HepG2 (cell line): ENCODE measurements around the gene VRK3. TPM values are rescaled to one million over a fixed set of nuclear protein-coding genes. Genes with fewer than 3 reads are reported as not detected.
"Not testable (repeated sequence)": the region's sequence is repeated elsewhere in the genome, so short reads cannot be mapped to it uniquely, and the experiment has no call there.

ENCODE experiments used
- ATAC-seq: fragments of 200-7000 bp; cut with Tn5 transposase; 3 replicates; pipeline ENCODE4 v1.9.1; 2020; ENCODE audit warnings: mild to moderate bottlenecking, moderate library complexity
- BruUV-seq: library from RNA; stranded (reverse); fragments of 400-500 nt; replicated peaks from 2 replicates; lab custom pipeline; 2021; lab: Mats Ljungman, UMichigan
- CTCF ChIA-PET: fragments of 300-600 bp; formaldehyde crosslinking; extraction: SDS; loops from one replicate; lab custom pipeline; 2021; ENCODE audit warnings: low total read pairs, inconsistent platforms, low intra/inter-chr PET ratio; lab: Yijun Ruan, JAX
- POLR2A ChIA-PET: fragments of 350-600 bp; sonication (Branson Sonifier 250); formaldehyde crosslinking; loops from one replicate; lab custom pipeline; 2020; ENCODE audit warnings: antibody characterized with exemption, inconsistent platforms; lab: Yijun Ruan, JAX
- DNase-seq: peaks from one replicate; pipeline ENCODE4 v3.0.0-alpha.2; 2015; ENCODE audit warnings: low spot score
- FAIRE-seq: peaks from 3 replicates; lab custom pipeline; 2011; peaks lifted over from hg19 to GRCh38; lab: Jason Lieb, UNC
- H2AFZ ChIP-seq: one replicate; pipeline ENCODE4 v1.6.1; 2011; ENCODE audit warnings: low read length, inconsistent platforms
- H3K27ac ChIP-seq: fragments of 300-600 bp; 3 replicates; pipeline ENCODE4 v1.8.0; 2011; ENCODE audit warnings: mixed run types, mild to moderate bottlenecking, mixed read lengths, low read length, inconsistent platforms; ENCODE audit not compliant: insufficient read depth; ENCODE audit errors: extremely low read length
- H3K27me3 ChIP-seq, 2 experiments: fragments of 200-600 bp in 1 of 2; 2 replicates in 1 of 2; 3 replicates in 1 of 2; pipeline versions ENCODE4 v1.6.0 to v1.8.0; 2011; ENCODE audit warnings: low read length in 2 of 2, mild to moderate bottlenecking in 2 of 2, moderate library complexity in 2 of 2, inconsistent platforms in 1 of 2; ENCODE audit not compliant: insufficient read depth in 2 of 2, control insufficient read depth in 1 of 2
- H3K36me3 ChIP-seq, 2 experiments: fragments of 200-600 bp in 1 of 2; replicated peaks in 1 of 2; 2 replicates in 1 of 2; 3 replicates in 1 of 2; pipeline versions ENCODE4 v1.5.1 to v1.8.0; 2011; ENCODE audit warnings: low read length in 2 of 2, inconsistent platforms in 1 of 2; ENCODE audit not compliant: insufficient read depth in 2 of 2, control insufficient read depth in 1 of 2
- H3K4me1 ChIP-seq: 2 replicates; pipeline ENCODE4 v1.5.1; 2012; ENCODE audit warnings: low read length, inconsistent platforms; ENCODE audit not compliant: insufficient read depth
- H3K4me2 ChIP-seq: 2 replicates; pipeline ENCODE4 v1.6.0; 2011; ENCODE audit warnings: low read depth, low read length, inconsistent platforms
- H3K4me3 ChIP-seq, 3 experiments: fragments of 200-600 bp in 1 of 3; sonication (generic), shearing (Covaris generic) in 1 of 3; replicated peaks in 1 of 3; 2 replicates each; pipeline ENCODE4 v1.5.1; 2011 to 2016; ENCODE audit warnings: low read length in 3 of 3, inconsistent platforms in 2 of 3, low read depth in 2 of 3, mild to moderate bottlenecking in 2 of 3, control low read depth in 1 of 3, mixed read lengths in 1 of 3; ENCODE audit not compliant: insufficient read depth in 1 of 3
- H3K79me2 ChIP-seq: one replicate; pipeline ENCODE4 v1.6.1; 2011; ENCODE audit warnings: low read length, inconsistent platforms; ENCODE audit not compliant: insufficient read depth
- H3K9ac ChIP-seq: 2 replicates; pipeline ENCODE4 v1.6.0; 2011; ENCODE audit warnings: mild to moderate bottlenecking, low read depth, low read length, inconsistent platforms; ENCODE audit not compliant: insufficient read depth
- H3K9me3 ChIP-seq: 2 replicates; pipeline ENCODE4 v1.5.1; 2012; ENCODE audit warnings: mild to moderate bottlenecking, low read length
- H4K20me1 ChIP-seq: 2 replicates; pipeline ENCODE4 v1.6.0; 2011; ENCODE audit warnings: inconsistent platforms, mild to moderate bottlenecking, low read length, moderate library complexity; ENCODE audit not compliant: insufficient read depth
- AGO2 ChIP-seq: fragments of 200-400 bp; formaldehyde crosslinking; optimal IDR thresholded peaks from 2 replicates; pipeline ENCODE3; 2017; ENCODE audit warnings: mild to moderate bottlenecking, low read depth, low read length, moderate library complexity
- FOXK2 ChIP-seq: fragments of 450-650 bp; IDR thresholded peaks from 2 replicates; pipeline ENCODE4 v1.6.1; 2016
- WGBS: methylation state at CpG from one replicate; pipeline ENCODE4 v1.1.6; 2017; ENCODE audit warnings: low lambda C conversion rate; 5-methylcytosine and 5-hydroxymethylcytosine counted together
- in situ Hi-C: cut with HindIII; loops from 2 replicates; pipeline ENCODE4 v1.10.0; 2017; ENCODE audit warnings: low pct_unique_long_range_greater_than_20kb; ENCODE audit not compliant: extremely low pct_ligation_motif_present
- intact Hi-C: fragments of 100-400 bp; cut with micrococcal nuclease; formaldehyde crosslinking; loops from one replicate; pipeline ENCODE4 v1.10.0; 2022; ENCODE audit not compliant: unreplicated experiment
- polyA plus RNA-seq, 8 experiments: library from polyadenylated mRNA; depleted of rRNA in 3 of 8; stranded (reverse) in 7 of 8; unstranded in 1 of 8; fragments of >200 nt; fragmentation: Illumina TruSeq in 4 of 8; extraction: Trizol in 4 of 8; gene quantifications; 2 replicates each; pipeline versions ENCODE4 v1.2.1 to v1.2.3, GENCODE V29; 2011 to 2016; ENCODE audit warnings: low read depth in 4 of 8, missing spikeins in 1 of 8, mixed read lengths in 1 of 8; ENCODE audit not compliant: insufficient read depth in 1 of 8
- total RNA-seq, 5 experiments: library from RNA; depleted of rRNA; stranded (reverse); fragments of >200 nt; fragmentation: Illumina TruSeq; extraction: Trizol; gene quantifications; 2 replicates each; pipeline ENCODE4 v1.2.3, GENCODE V29; 2016; ENCODE audit warnings: low read depth in 1 of 5
- TF ChIP-seq, protein P1 (sequence below): IDR thresholded peaks from 2 replicates; pipeline ENCODE4 v1.6.1; 2016; ENCODE audit warnings: low read depth, borderline replicate concordance

Gene VRK3
- total and polyA plus RNA-seq, 2 of the 13 experiments (the other 11 are each of a cell fraction or from before 2014, with no cell fraction given): 23.8 to 28.3 TPM

DNA sequence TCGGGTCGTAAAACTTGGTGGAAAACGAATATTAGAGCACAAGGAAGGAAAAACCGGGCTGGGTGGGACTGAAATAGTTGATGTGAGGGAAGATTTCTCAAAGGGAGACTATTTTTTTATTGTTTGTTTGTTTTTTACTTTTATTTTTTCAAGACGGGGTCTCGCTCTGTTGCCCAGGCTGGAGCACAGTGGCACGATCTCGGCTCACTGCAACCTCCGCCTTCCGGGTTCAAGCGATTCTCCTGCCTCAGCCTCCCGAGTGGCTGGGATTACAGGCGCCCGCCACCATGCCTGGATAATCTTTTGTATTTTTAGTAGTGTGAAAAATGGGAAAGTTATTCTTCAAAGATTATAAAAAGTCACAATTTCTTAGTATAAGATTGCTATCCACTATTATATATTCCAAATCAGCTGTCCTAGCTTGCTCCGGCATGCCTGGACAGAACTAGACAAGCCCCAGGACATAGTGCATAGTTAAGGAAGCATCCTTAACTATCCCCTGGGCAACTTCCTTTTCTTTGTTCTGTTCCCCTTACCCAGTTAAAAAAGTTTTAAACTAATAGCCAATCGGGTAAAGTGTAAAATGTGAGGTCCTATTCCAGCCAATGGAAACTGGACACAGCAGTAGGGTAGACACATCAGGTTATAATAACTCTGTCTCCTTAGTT, 26.2 kb upstream of the VRK3 start:
- H3K9me3 ChIP-seq, ATAC-seq, FAIRE-seq, H3K36me3 ChIP-seq, BruUV-seq, H3K9ac ChIP-seq, DNase-seq, in situ Hi-C loops, intact Hi-C loops, H3K4me2 ChIP-seq, CTCF ChIA-PET, H4K20me1 ChIP-seq, H3K79me2 ChIP-seq, H3K27me3 ChIP-seq, H2AFZ ChIP-seq, H3K4me3 ChIP-seq, POLR2A ChIA-PET, H3K4me1 ChIP-seq, H3K27ac ChIP-seq: not testable (repeated sequence)
- WGBS: 89% methylated on average over 16 of the region's 16 CpGs

DNA sequence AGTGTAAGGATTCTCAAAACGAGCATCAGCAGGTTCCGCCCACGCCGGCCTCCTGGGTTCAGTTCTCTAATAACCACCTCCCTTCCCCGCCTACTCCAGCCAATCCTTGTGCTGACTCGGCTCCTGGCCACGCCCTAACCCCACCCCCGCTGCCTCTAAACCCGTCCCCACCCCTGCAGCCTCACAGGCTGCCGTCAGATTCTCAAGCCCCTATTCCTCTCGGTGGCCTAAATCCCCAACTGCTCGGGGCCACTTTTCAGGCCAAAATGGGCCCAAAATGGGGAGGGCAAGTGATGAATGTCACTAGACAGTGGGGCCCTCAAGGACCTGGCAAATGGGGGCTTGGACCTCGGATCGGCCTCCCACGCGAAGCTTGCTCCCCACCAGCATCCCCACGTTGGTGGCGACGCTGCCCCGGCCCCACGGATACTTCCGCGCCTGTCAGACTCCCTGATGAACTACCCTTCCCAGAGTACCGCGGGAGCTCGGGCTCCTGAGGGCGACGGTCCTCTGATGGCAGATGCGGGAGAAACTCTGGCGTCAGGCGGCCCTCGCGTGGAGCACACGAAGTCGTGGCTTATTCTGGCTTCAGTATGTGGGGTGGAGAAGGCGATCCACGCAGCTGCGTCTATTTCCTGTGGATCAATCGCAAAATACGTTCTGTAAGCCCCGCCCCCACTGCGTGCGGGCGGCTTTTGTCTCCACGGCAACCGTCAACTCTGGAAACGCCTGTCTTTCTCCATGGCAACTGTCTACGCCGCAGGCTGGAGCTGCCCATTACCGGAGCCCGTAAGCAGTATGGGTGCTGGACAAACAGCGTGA, 25.4 kb upstream of the VRK3 start:
- H3K9me3 ChIP-seq: no peaks in the 10 kb centered on the region
- no peaks in the 10 kb centered on the region for H4K20me1 ChIP-seq
- H3K9ac ChIP-seq: no peak overlapping the region
- intact Hi-C loops (no loop called here), in situ Hi-C loops (no loop called here)
- H3K27me3 ChIP-seq: no peaks in the 10 kb centered on the region
- ChIA-PET CTCF (no interaction called here), POLR2A (no interaction called here)
- TF ChIP-seq FOXK2 (no peak), AGO2 (peak; percentile 62)
- TF ChIP-seq, protein P1, sequence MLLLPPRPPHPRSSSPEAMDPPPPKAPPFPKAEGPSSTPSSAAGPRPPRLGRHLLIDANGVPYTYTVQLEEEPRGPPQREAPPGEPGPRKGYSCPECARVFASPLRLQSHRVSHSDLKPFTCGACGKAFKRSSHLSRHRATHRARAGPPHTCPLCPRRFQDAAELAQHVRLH (CRISPR knock-in tag): no peak
- no peak overlapping the region for H3K27ac ChIP-seq
- H3K4me1 ChIP-seq: no peaks in the 10 kb centered on the region; the same call in 1 of the 2 replicates
- H3K36me3 ChIP-seq: peaks cover 10 to 12% of the 10 kb centered on the region in 2 experiments
- DNase-seq (no peak), ATAC-seq (no peak), FAIRE-seq (no peak)
- H3K4me3 ChIP-seq: no peak overlapping the region
- no peaks in the 10 kb centered on the region for H3K79me2 ChIP-seq
- no peak overlapping the region for H3K4me2 ChIP-seq
- H2AFZ ChIP-seq: no peak overlapping the region
- WGBS: 91% methylated on average over 46 of the region's 52 CpGs
- no TSS peak for BruUV-seq
